Panc1 (cell line): ENCODE results near the gene TMEM134. TPM values are rescaled to one million over a fixed set of nuclear protein-coding genes. Genes with fewer than 3 reads are reported as not detected.

Experiments
- ATAC-seq: fragments of 200-7000 bp; cut with Tn5 transposase; 2 replicates; pipeline ENCODE4 v1.9.1; 2020; ENCODE audit warnings: mild to moderate bottlenecking, moderate library complexity
- BruUV-seq: library from RNA; stranded (reverse); fragments of 400-500 nt; replicated peaks from 2 replicates; lab custom pipeline; 2021; lab: Mats Ljungman, UMichigan
- CTCF ChIA-PET: fragments of 300-600 bp; sonication (Branson Sonifier 250); formaldehyde crosslinking; loops from one replicate; lab custom pipeline; 2022; ENCODE audit warnings: antibody characterized with exemption; lab: Charles Lee
- POLR2A ChIA-PET: fragments of 300-600 bp; sonication (Branson Sonifier 250); formaldehyde crosslinking; loops from one replicate; lab custom pipeline; 2022; ENCODE audit warnings: antibody characterized with exemption; lab: Charles Lee
- DNase-seq: peaks from one replicate; pipeline ENCODE4 v3.0.0-alpha.2; 2010; ENCODE audit warnings: low read depth, low spot score
- H3K27ac ChIP-seq: 2 replicates; pipeline ENCODE4 v1.5.1; 2011; ENCODE audit warnings: mild to moderate bottlenecking, low read length, inconsistent platforms
- H3K27me3 ChIP-seq: fragments of 200-500 bp; sonication (Bioruptor generic); 2 replicates; pipeline ENCODE4 v1.6.0; 2014; ENCODE audit warnings: low read length, inconsistent platforms; ENCODE audit not compliant: control insufficient read depth, insufficient read depth
- H3K36me3 ChIP-seq: fragments of 200-500 bp; sonication (Bioruptor generic); 2 replicates; pipeline ENCODE4 v1.5.1; 2014; ENCODE audit warnings: inconsistent platforms, mild to moderate bottlenecking, low read length, moderate library complexity; ENCODE audit not compliant: control insufficient read depth, insufficient read depth
- H3K4me1 ChIP-seq: 2 replicates; pipeline ENCODE4 v1.5.1; 2011; ENCODE audit warnings: inconsistent platforms, mild to moderate bottlenecking, low read length, moderate library complexity; ENCODE audit not compliant: control insufficient read depth, insufficient read depth
- H3K4me3 ChIP-seq, 2 experiments: 2 replicates each; pipeline ENCODE4 v1.5.1; 2011 to 2012; ENCODE audit warnings: low read depth in 2 of 2, low read length in 2 of 2, mild to moderate bottlenecking in 2 of 2, inconsistent platforms in 1 of 2, moderate library complexity in 1 of 2
- H3K9me3 ChIP-seq: fragments of 200-500 bp; sonication (Bioruptor generic); 2 replicates; pipeline ENCODE4 v1.5.1; 2014; ENCODE audit warnings: low read depth, mild to moderate bottlenecking, inconsistent platforms, low read length, moderate library complexity; ENCODE audit not compliant: control insufficient read depth, insufficient read depth
- POLR2AphosphoS5 ChIP-seq: IDR thresholded peaks from 2 replicates; pipeline ENCODE4 v1.6.1; 2012; ENCODE audit warnings: mild to moderate bottlenecking, low read depth, low read length, moderate library complexity
- SIN3A ChIP-seq: IDR thresholded peaks from 2 replicates; pipeline ENCODE4 v1.6.1; 2012; ENCODE audit warnings: low read depth, mild to moderate bottlenecking, low read length, moderate library complexity, borderline replicate concordance; ENCODE audit not compliant: insufficient read depth
- TCF7L2 ChIP-seq: IDR thresholded peaks from 2 replicates; pipeline ENCODE4 v1.6.1; 2011; ENCODE audit warnings: mild to moderate bottlenecking, low read depth, low read length, inconsistent platforms
- in situ Hi-C: cut with HindIII; loops from 2 replicates; pipeline ENCODE4 v1.10.0; 2016; ENCODE audit warnings: low sequenced_read_pairs, low pct_unique_long_range_greater_than_20kb
- intact Hi-C: fragments of 100-400 bp; cut with micrococcal nuclease; formaldehyde crosslinking; loops from one replicate; pipeline ENCODE4 v1.10.0; 2022; ENCODE audit not compliant: unreplicated experiment
- total RNA-seq: library from RNA; stranded (reverse); gene quantifications from one replicate; pipeline ENCODE4 v1.2.1, GENCODE V29; 2021; ENCODE audit not compliant: unreplicated experiment
- TF ChIP-seq, protein P1 (sequence below), 2 experiments: IDR thresholded peaks; 2 replicates each; pipeline ENCODE4 v1.6.1; 2011 to 2012; ENCODE audit warnings: low read depth in 2 of 2, control low read depth in 1 of 2, low read length in 1 of 2, mild to moderate bottlenecking in 1 of 2, moderate library complexity in 1 of 2; ENCODE audit not compliant: insufficient read depth in 1 of 2
- TF ChIP-seq, protein P2 (sequence below): fragments of 450-650 bp; IDR thresholded peaks from 2 replicates; pipeline ENCODE4 v1.5.1; 2017; ENCODE audit warnings: mild to moderate bottlenecking

TMEM134 gene
- total RNA-seq, 1 experiment from 2014 or later, result 65.0 TPM

DNA sequence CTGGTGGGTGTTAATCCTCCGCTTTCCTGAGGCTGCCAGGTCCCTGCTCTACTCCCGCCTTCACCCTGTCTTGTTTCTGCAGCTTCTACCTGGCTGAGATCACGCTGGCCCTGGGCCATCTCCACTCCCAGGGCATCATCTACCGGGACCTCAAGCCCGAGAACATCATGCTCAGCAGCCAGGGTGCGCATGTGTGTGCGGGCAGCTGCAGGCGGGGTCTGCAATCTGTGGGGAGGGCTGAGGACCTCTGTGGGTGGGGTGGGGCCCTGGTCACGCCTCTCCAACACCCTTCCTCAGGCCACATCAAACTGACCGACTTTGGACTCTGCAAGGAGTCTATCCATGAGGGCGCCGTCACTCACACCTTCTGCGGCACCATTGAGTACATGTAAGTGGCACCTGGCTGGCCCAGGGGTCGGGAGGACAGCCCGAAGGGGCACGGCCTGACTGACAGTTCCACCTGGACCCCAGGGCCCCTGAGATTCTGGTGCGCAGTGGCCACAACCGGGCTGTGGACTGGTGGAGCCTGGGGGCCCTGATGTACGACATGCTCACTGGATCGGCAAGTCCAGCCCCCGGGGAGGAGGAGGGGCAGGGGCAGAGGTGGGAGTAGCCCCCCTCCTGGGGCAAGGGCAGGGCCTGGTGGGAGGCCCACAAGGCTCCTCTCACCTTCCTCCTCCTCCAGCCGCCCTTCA is 36.2 kb downstream of the TMEM134 start:
- H3K27me3 ChIP-seq, result no peaks in the 10 kb centered on the region
- in situ Hi-C loops, result no loop called here
- no peak overlapping the region for H3K4me3 ChIP-seq
- H3K9me3 ChIP-seq, result no peaks in the 10 kb centered on the region
- no peak for TF ChIP-seq POLR2AphosphoS5
- TF ChIP-seq, protein P1, sequence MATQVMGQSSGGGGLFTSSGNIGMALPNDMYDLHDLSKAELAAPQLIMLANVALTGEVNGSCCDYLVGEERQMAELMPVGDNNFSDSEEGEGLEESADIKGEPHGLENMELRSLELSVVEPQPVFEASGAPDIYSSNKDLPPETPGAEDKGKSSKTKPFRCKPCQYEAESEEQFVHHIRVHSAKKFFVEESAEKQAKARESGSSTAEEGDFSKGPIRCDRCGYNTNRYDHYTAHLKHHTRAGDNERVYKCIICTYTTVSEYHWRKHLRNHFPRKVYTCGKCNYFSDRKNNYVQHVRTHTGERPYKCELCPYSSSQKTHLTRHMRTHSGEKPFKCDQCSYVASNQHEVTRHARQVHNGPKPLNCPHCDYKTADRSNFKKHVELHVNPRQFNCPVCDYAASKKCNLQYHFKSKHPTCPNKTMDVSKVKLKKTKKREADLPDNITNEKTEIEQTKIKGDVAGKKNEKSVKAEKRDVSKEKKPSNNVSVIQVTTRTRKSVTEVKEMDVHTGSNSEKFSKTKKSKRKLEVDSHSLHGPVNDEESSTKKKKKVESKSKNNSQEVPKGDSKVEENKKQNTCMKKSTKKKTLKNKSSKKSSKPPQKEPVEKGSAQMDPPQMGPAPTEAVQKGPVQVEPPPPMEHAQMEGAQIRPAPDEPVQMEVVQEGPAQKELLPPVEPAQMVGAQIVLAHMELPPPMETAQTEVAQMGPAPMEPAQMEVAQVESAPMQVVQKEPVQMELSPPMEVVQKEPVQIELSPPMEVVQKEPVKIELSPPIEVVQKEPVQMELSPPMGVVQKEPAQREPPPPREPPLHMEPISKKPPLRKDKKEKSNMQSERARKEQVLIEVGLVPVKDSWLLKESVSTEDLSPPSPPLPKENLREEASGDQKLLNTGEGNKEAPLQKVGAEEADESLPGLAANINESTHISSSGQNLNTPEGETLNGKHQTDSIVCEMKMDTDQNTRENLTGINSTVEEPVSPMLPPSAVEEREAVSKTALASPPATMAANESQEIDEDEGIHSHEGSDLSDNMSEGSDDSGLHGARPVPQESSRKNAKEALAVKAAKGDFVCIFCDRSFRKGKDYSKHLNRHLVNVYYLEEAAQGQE (IDR thresholded peaks at IDR 0.05; ENCODE audit: insufficient read depth in 1 of 2, low read depth in 2 of 2, low read length in 1 of 2), result no peak
- no peak for TF ChIP-seq TCF7L2
- TF ChIP-seq, protein P2, sequence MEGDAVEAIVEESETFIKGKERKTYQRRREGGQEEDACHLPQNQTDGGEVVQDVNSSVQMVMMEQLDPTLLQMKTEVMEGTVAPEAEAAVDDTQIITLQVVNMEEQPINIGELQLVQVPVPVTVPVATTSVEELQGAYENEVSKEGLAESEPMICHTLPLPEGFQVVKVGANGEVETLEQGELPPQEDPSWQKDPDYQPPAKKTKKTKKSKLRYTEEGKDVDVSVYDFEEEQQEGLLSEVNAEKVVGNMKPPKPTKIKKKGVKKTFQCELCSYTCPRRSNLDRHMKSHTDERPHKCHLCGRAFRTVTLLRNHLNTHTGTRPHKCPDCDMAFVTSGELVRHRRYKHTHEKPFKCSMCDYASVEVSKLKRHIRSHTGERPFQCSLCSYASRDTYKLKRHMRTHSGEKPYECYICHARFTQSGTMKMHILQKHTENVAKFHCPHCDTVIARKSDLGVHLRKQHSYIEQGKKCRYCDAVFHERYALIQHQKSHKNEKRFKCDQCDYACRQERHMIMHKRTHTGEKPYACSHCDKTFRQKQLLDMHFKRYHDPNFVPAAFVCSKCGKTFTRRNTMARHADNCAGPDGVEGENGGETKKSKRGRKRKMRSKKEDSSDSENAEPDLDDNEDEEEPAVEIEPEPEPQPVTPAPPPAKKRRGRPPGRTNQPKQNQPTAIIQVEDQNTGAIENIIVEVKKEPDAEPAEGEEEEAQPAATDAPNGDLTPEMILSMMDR, result no peak
- no peak for TF ChIP-seq SIN3A
- peaks cover 39% of the 10 kb centered on the region for H3K4me1 ChIP-seq
- POLR2A ChIA-PET, result no interaction called here
- H3K27ac ChIP-seq, result no peak overlapping the region
- CTCF ChIA-PET, result interaction anchor here (1.7 kb wide), 1 partner anchor 31 kb away, joined by 5 read pairs; the partner anchor contains the start of gene PPP1CA
- no TSS peak for BruUV-seq
- ATAC-seq (no peak), DNase-seq (no peak)
- H3K36me3 ChIP-seq, result no peaks in the 10 kb centered on the region; the same call in 1 of the 2 replicates
- intact Hi-C loops, result no loop called here

DNA sequence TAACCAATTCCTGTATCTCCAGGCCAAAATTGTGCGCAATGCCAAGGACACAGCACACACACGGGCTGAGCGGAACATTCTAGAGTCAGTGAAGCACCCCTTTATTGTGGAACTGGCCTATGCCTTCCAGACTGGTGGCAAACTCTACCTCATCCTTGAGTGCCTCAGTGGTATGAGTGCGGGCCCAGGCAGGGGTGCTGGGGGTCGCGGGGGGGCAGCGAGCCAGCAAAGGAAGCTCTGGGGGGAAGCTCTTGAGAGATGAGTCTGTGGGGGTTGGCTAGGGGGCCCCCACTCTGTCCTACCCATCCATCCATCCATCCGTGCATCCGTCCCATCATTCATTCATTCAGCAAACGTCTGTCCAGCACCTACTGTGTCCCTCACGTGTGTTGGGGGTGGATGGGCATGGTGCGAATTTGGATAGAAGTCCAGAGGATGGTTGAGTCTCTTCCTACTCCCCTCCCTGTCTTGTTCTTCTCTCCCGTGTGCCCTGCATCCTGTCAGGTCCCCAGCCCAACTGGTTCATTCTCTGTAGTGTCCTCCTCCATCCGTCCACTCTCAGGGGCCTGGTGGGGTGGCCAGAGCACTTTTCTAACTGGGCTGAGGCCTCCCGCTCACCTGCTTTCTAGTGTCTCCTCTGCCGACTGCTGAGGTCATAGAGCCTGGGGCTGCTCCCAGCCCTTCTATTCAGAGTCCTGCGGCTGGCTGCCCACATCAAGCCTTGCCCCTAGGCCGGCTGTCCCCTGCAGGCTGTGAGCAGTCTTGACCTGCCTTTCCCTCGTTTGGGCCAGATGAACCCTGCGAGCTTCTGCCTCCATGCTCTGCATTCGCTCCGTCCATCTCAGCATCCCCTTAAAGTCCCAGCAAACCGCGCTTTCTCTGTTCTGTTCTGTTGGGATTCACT is 37.5 kb downstream of the TMEM134 start:
- no peak overlapping the region for H3K27ac ChIP-seq
- H3K27me3 ChIP-seq, result no peaks in the 10 kb centered on the region
- no peak overlapping the region for H3K4me3 ChIP-seq
- in situ Hi-C loops (no loop called here), intact Hi-C loops (no loop called here)
- DNase-seq, result no peak
- no peak for ATAC-seq
- POLR2A ChIA-PET, result no interaction called here
- H3K4me1 ChIP-seq, result peaks cover 30% of the 10 kb centered on the region
- no peaks in the 10 kb centered on the region for H3K9me3 ChIP-seq
- CTCF ChIA-PET, result interaction anchor here (1.7 kb wide), 1 partner anchor 30 kb away, joined by 5 read pairs; the partner anchor contains the start of gene PPP1CA
- no peaks in the 10 kb centered on the region; the same call in 1 of the 2 replicates for H3K36me3 ChIP-seq
- TF ChIP-seq, protein P2, result no peak
- TF ChIP-seq TCF7L2 (no peak), SIN3A (no peak), POLR2AphosphoS5 (no peak)
- TF ChIP-seq, protein P1 (IDR thresholded peaks at IDR 0.05; ENCODE audit: insufficient read depth in 1 of 2, low read depth in 2 of 2, low read length in 1 of 2), result no peak
- BruUV-seq, result no TSS peak
